ENCODE results near the gene MSL1.
A peak's percentile ranks its signal among the peaks of the same experiment; 100 is the strongest.

Gene MSL1

GRCh38 chr17:40121181-40122135 is at the start of gene MSL1:
Gene MSL1, plus strand, starts transcription at chr17:40121971. Its CDS starts 642 bp downstream, at chr17:40122613.
- peak; percentile 70 to 75 for DNase-seq (ENCODE audit: low read depth in 2 of 2)

- DNase-seq (ENCODE audit: low read depth in 2 of 2), result no peak
These were observed 49.6 kb upstream of the MSL1 start for GRCh38 chr17:40072040-40072734.

- DNase-seq (ENCODE audit: low read depth in 2 of 2), result no peak
These were observed 48.9 kb upstream of the MSL1 start for GRCh38 chr17:40072735-40073346.

- DNase-seq (ENCODE audit: low read depth in 2 of 2), result no peak
These were observed 48.2 kb upstream of the MSL1 start for GRCh38 chr17:40073454-40074174.

- no peak for DNase-seq (ENCODE audit: low read depth in 2 of 2)
These were observed 47.6 kb upstream of the MSL1 start for GRCh38 chr17:40074175-40074512.

GRCh38 chr17:40074871-40075200 is 46.9 kb upstream of the MSL1 start:
- no peak for DNase-seq (ENCODE audit: low read depth in 2 of 2)

GRCh38 chr17:40075201-40075941 is 46.4 kb upstream of the MSL1 start:
- peak in 1 of 2 donors; percentile 59 for DNase-seq (ENCODE audit: low read depth in 2 of 2)

- DNase-seq (ENCODE audit: low read depth in 2 of 2), result no peak
These were observed 45.8 kb upstream of the MSL1 start for GRCh38 chr17:40075942-40076498.

- no peak for DNase-seq (ENCODE audit: low read depth in 2 of 2)
These were observed 45.2 kb upstream of the MSL1 start for GRCh38 chr17:40076591-40076990.

- no peak for DNase-seq (ENCODE audit: low read depth in 2 of 2)
These were observed 42.2 kb upstream of the MSL1 start for GRCh38 chr17:40079545-40079944.

GRCh38 chr17:40084477-40084876 is 37.3 kb upstream of the MSL1 start:
- DNase-seq (ENCODE audit: low read depth in 2 of 2), result no peak

GRCh38 chr17:40086150-40087044 is 35.4 kb upstream of the MSL1 start:
- peak in 1 of 2 donors; percentile 57 for DNase-seq (ENCODE audit: low read depth in 2 of 2)

GRCh38 chr17:40087049-40087794 is 34.5 kb upstream of the MSL1 start:
- DNase-seq (ENCODE audit: low read depth in 2 of 2), result no peak

- DNase-seq (ENCODE audit: low read depth in 2 of 2), result no peak
These were observed 33.7 kb upstream of the MSL1 start for GRCh38 chr17:40087903-40088718.

GRCh38 chr17:40089077-40089895 is 32.5 kb upstream of the MSL1 start:
- DNase-seq (ENCODE audit: low read depth in 2 of 2), result no peak

- DNase-seq (ENCODE audit: low read depth in 2 of 2), result no peak
These were observed 31.3 kb upstream of the MSL1 start for GRCh38 chr17:40090237-40091119.

Measured in stimulated activated CD4-positive, alpha-beta T cell treated with anti-CD3 and anti-CD28 coated beads, Interleukin-15, amount 100 ng/mL, for 48 hours (primary cell).